GM13976 (cell line): ENCODE data around the gene IFITM2.
"Not testable (repeated sequence)": the region's sequence is repeated elsewhere in the genome, so short reads cannot be mapped to it uniquely, and the experiment has no call there.

ENCODE experiments used
- DNase-seq: peaks from one replicate; pipeline ENCODE4 v3.0.0; 2012; ENCODE audit warnings: low spot score
- in situ Hi-C: fragments of 300-500 bp; cut with MboI; formaldehyde crosslinking; loops from one replicate; pipeline ENCODE4 v1.12.0; 2022; ENCODE audit warnings: low sequenced_read_pairs, mixed read lengths, inconsistent platforms; ENCODE audit not compliant: unreplicated experiment
- TF ChIP-seq, protein P1 (sequence below): IDR thresholded peaks from 2 replicates; pipeline ENCODE4 v1.5.1; 2012; ENCODE audit warnings: borderline replicate concordance, mild to moderate bottlenecking; ENCODE audit not compliant: insufficient read depth; ENCODE audit errors: extremely low read depth, missing control alignments, control extremely low read depth

The IFITM2 gene

DNA sequence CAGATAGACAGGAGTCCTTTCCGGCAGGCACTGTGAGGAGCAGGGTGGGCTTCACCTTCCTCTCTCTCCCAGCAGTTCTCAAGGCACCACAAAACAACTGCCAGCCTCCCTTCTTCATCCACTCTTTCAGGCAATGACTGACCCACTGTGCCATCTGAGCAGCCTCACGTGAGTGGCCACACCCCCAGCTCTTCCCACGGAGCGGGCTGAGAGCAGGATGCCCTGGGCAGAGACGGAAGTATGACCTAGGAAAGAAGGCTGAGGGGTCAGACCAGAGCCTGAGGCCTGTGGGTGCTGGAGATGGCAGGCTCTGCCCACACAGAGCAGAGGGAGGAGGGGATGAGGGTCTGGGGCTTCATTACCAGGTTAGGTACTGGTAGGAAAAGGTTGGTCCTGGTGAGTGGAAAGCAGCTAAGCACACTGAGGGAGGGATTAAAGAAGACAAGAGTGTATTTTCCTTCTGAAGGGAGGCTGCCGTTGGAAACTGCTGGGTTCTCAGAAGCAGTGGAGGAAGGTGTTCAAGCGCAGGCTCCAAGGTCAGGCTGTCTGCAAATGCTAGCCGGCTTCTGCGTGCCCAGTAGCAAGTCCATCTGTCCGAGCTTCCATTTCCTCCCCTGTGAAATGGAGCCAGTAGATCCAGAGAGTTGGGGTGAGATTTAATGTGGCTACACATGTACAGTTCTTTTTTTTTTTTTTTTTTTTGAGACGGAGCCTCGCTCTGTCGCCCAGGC lies 24.8 kb upstream of the IFITM2 start:
- TF ChIP-seq, protein P1, sequence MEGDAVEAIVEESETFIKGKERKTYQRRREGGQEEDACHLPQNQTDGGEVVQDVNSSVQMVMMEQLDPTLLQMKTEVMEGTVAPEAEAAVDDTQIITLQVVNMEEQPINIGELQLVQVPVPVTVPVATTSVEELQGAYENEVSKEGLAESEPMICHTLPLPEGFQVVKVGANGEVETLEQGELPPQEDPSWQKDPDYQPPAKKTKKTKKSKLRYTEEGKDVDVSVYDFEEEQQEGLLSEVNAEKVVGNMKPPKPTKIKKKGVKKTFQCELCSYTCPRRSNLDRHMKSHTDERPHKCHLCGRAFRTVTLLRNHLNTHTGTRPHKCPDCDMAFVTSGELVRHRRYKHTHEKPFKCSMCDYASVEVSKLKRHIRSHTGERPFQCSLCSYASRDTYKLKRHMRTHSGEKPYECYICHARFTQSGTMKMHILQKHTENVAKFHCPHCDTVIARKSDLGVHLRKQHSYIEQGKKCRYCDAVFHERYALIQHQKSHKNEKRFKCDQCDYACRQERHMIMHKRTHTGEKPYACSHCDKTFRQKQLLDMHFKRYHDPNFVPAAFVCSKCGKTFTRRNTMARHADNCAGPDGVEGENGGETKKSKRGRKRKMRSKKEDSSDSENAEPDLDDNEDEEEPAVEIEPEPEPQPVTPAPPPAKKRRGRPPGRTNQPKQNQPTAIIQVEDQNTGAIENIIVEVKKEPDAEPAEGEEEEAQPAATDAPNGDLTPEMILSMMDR = no peak
- in situ Hi-C loops = no loop called here
- peak; percentile 18 for DNase-seq

DNA sequence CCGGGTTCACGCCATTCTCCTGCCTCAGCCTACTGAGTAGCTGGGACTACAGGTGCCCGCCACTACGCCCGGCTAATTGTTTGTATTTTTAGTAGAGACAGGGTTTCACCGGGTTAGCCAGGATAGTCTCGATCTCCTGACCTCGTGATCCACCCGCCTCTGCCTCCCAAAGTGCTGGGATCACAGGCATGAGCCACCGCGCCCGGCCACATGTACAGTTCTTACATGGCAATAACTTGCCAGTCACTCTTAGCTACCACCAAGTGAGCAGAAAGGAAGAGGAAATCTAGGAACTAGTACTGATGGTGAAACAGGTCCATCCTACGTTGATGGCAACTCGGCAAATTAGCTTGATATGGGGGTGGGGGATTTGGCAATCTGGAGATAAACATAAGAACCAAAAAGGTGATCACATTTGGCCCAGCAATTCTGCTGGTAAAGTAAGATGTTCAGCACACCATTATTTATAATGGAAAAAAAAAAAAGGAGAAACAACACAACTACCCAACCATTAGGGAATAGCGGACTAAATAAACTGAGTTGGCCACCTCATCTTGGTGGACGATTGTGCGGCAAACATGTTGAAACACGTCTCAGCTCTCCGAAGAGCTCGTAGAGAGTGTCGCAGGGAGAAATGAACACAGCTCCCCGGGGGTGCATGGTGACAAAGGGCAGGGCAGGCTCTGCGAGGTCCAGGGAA lies 24.1 kb upstream of the IFITM2 start:
- DNase-seq = peak; percentile 6
- TF ChIP-seq, protein P1 = no peak
- in situ Hi-C loops = no loop called here

DNA sequence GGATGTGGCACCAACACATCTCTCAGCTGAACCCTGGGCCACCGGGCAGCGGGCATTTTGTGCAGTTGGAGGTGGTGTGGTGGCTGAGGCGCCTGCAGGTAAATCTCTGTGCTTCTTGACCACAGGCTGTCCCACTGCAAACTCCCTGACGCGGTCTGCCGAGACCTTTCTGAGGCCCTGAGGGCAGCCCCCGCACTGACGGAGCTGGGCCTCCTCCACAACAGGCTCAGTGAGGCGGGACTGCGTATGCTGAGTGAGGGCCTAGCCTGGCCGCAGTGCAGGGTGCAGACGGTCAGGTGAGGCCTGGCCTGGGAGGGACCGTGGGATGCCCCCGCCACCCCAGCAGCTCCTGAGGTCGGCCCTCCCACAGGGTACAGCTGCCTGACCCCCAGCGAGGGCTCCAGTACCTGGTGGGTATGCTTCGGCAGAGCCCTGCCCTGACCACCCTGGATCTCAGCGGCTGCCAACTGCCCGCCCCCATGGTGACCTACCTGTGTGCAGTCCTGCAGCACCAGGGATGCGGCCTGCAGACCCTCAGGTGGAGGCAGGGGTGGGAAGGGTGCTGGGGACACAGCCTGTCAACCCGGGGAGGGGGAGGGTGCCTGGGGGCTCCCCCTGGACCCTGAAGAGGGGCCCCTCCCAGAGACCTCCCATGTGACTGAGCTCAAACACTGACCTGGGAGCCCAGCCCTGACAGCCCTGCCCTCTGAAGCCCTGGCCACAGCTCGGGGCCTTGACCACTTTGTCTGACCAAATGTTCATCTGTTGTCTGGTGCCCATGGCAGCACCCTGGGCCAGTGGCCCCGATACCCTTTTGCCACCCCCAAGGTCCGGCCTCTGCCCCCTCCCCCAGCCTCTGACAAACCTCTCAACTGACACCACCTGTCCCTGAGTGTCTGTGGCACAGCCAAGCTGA lies 23.3 kb upstream of the IFITM2 start:
- peak; percentile 26 for DNase-seq
- in situ Hi-C loops = no loop called here
- TF ChIP-seq, protein P1 = no peak

DNA sequence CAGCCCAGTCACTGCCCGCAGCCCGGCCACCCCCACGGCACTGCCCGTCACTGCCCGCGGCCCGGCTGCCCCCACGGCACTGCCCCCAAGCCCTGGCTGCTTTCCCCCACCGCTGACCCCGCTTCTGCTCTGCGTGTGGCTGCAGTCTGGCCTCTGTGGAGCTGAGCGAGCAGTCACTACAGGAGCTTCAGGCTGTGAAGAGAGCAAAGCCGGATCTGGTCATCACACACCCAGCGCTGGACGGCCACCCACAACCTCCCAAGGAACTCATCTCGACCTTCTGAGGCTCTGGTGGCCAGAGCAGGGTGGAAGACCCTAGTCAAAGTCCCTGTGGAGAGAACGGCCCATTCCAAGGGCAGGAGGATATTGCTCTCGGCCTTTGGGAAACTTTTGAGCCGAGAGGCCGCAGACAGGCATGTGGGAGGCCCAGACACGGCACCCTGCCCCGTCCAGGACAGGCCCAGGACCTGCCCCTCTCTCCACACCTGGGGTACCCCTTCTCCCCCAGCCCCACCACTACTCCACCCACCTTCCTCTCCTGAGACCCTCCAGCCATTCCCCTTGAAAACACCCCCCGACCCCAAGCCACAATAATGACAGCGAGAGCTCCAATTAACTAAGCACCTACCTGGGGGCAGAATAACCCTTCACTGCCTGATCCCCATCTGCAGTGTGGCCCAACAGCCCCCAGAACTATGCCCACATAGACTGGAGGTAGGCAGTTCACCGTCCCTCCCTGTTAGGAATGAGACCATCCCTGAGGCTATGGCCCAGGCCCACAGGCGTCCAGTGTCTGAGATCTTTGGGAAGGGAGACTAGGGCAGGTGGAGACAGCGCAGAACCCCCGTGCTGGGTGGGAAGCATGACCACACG lies 22.4 kb upstream of the IFITM2 start:
- in situ Hi-C loops = no loop called here
- TF ChIP-seq, protein P1 = no peak
- DNase-seq = peak; percentile 18

DNA sequence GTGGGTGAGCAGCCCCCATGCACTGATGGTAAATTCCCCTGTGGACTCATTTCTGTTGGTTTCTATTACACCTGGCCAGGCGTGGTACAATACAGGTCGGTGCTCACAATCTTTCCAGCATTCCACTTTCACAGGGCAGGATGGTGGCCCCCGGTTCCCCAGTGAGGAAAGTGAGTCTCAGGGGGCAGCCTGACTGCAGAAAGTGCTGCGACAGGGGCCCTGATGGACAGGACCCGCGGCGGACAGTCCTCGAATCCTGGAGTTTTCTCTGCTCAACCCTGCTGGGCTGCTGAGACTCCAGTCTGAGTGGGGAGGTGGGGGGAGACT lies 21.8 kb upstream of the IFITM2 start:
- peak; percentile 31 for DNase-seq
- in situ Hi-C loops = no loop called here
- TF ChIP-seq, protein P1 = no peak

DNA sequence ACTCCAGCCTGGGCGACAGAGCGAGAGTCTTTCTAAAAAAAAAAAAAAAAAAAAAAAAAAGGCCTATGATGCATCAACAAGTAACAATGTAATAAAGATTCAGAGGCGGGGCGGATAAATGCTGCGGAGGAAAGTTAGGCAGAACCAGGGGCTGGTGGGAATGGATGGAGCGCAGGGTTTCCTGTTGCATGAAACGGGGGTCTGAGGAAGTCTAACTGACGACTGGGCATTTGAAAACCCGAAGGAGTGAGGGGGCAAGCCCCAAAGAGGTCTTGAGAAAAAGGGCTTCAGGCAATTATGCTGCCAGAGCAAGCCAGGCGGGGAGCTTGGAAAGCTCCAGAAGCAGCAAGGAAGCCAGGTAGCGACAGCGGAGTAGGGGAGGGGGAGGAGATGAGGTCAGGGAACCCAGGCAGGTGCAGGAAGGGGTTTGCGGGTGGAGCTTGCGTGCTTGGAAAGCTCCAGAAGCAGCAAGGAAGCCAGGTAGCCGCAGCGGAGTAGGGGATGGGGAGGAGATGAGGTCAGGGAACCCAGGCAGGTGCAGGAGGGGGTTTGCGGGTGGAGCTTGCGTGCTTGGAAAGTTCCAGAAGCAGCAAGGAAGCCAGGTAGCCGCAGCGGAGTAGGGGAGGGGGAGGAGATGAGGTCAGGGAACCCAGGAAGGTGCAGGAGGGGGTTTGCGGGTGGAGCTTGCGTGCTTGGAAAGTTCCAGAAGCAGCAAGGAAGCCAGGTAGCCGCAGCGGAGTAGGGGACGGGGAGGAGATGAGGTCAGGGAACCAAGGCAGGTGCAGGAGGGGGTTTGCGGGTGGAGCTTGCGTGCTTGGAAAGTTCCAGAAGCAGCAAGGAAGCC lies 20.4 kb upstream of the IFITM2 start:
- DNase-seq = peak; percentile 36
- in situ Hi-C loops = not testable (repeated sequence)
